HG02973 (cell line): ENCODE measurements around the gene ABCB9.
"Not testable (repeated sequence)": the region's sequence is repeated elsewhere in the genome, so short reads cannot be mapped to it uniquely, and the experiment has no call there.

Experiments
- ATAC-seq: cut with Tn5 transposase; IDR thresholded peaks from one replicate; pipeline ENCODE4 v1.9.1; 2021; ENCODE audit warnings: moderate library complexity; ENCODE audit not compliant: unreplicated experiment

ABCB9 gene

DNA sequence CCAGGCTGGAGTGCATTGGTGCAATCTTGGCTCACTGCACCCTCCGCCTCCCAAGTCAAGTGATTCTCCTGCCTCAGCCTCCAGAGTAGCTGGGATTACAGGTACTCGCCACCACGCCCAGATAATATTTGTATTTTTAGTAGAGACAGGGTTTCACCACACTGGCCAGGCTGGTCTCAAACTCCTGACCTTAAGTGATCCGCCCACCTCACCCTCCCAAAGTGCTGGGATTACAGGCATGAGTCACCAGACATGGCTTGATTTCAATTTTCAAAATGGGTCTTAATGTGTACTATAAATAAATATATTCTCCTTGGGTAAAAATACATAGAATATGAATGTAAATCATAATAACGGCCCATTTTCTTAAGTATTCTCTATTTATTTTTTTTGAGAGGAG is 24.9 kb downstream of the ABCB9 start:
- ATAC-seq, result not testable (repeated sequence)

DNA sequence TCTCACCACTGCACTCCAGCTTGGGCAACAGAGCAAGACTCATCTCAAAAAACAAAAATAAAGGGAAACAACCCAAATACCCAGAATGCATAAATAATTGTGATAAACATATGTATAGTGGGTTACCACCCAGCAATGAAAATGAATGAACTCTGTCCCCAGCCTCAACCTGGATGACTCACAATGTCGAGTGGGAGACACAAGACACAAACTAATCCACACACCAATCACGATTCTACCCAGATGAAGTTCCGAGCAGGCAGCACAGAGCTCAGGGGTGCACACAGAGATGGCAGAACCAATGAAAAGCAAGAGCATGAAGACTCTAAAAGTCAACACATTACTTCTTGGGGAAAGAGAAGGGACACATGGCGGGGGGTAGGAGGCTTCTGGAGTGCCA is 27.1 kb downstream of the ABCB9 start:
- no peak for ATAC-seq

DNA sequence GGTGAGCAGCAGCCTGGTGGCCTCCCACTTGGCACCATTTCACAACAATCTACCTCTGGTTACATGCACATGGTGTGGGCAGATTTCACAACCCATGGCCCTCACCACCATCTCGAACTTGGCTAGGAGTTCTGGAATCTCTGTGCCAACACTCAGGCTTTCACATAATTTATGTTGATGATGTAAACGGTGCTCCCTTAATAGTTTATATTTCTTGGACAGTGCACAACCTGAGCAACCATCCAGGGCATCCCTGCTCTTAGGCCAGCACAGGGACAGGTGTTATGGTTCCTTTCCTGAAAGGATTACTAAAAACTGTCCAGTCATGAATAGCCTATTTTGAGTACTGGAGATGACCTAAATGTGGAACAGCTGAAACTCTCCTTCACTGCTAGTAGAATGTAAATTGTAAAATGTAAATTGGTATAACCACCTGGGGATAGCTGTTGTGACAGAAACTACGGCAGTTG is 28.6 kb downstream of the ABCB9 start:
- ATAC-seq, result no peak

GRCh38 chr12:122935318-122935717 is 30.9 kb downstream of the ABCB9 start:
- no peak for ATAC-seq

DNA sequence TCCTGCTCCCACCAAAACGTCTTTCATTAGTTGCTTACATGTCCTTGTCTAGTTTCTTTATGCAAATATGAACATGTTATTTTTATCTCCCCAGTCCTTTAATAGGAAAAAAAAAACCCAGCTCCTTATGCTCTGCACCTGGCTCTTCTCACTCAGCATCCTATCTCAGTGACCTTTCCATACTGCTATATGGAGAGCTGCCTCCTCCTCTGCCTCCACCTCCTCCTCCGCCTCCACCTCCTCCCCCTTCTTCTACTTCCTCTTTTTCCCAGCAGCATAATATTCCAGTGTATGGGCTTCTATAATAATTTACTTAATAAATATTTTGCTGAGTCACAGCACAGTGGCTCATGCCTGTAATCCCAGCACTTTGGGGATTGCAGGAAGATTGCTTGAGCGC is 31.5 kb downstream of the ABCB9 start:
- ATAC-seq, result no peak

DNA sequence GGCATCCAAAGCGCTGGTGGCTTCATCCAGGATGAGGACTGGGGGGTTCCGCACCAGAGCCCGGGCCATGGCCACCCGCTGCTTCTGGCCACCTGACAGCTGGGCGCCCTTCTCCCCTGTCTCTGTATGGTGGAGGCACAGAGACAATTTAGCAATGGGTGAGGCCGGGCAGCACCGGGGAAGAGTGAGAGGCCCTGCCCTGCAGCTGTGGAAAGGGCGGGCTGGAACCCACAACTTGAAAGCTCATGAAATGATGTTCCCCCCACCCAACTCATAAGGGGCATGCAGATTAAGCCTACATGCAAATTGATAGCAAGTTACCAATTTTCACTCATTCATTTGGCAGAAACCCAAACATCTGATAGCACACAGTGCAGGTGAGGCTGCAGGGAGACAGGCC is 34.1 kb downstream of the ABCB9 start:
- no peak for ATAC-seq

DNA sequence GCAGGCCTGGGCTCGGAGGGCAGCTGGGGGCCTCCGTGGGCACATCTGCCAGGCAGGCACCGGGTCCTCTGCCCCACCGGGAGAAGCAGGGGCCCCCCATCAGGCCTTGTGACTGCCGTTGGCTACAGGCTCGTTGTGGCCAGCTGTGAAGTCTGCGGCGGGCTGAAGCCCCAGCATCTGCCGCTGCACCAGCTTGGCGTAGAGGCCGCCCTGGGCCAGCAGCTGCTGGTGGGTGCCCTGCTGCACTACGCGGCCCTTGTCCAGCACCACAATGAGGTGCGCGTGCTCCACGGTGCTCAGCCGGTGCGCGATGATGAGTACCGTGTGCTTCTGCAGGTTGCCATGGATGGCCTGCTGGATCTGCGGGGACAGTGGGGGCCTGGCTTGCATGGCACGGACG is 36.5 kb downstream of the ABCB9 start:
- ATAC-seq, result no peak

GRCh38 chr12:122929148-122929538 is 37.1 kb downstream of the ABCB9 start:
- no peak for ATAC-seq

DNA sequence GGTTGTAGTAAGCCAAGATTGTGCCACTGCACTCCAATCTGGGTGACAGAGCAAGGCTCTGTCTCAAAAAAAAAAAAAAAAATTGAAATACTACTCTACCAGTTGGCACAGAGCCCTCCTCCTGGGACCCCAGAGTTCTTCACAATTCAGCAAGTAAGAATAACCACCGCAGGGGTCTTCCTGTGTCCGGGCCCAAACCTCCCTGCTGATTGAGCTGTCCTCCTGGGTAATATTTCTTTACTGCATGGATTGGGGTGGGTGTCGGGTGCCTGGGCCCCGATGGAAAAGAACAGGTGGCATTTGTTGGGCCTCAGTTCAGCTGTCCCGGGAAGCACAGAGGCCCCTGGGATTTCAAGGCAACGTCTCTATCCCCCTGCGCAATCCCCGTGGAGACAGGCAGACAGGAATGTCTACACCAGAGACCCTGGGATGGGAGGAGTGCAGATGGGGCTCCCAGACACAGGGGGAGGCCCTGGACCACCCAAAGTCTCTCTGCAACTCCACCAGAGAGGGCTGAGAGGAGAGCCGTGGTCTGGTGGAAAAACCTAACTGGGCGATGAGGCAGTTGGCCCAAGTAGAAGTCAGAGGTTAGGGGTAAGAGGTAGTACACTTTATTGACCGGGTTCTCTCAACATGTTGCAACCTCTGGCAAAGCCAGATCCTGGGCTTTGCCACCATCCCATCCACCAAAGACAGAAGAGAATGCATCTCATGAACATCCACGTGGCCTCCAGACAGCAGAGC is 37.7 kb downstream of the ABCB9 start:
- ATAC-seq, result no peak

DNA sequence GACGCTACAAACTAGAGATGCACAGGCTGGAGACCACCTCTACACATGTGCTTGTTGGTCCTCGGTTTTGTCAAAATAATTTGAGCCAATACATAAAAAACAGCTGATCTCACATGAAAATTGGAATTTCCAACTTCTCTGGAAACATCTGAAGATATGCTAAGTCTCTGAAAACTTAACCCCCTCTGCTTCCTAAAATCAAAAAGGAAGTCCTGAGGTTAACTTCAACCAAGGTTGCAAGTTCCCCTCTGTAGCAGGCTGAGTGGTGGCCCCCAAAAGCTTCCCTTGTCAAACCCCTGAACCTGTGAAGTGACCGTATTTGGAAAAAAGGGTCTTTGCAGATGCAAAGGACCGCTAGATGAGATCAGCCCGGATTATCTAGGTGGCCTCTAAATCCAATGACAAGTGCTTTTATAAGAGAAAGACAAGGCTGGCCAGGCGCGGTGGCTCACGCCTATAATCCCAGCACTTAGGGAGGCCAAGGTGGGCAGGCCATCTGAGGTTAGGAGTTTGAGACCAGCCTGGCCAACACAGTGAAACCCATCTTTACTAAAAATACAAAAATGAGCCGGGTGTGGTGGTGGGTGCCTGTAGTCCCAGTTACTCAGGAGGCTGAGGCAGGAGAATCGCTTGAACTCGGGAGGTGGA is 38.4 kb downstream of the ABCB9 start:
- no peak for ATAC-seq

DNA sequence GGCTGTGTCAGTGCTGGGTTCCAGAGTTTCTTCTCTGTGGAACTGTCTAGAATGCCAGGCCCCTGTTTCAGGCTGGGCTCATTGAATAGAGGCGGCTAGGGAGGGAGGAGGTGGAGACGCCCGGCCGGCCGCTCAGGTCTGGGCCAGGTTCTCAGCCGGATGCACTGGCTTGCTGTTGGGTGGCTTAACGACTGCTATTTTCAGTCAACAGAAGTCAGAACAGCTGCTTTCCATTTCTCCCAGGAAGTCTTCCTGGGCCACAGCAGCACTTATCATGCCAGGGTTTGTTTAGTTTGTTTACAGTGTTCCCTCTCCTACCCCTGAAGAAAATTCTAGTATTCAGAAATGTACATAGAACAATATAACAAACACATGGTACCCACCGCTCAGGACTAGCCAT is 44.3 kb downstream of the ABCB9 start:
- no peak for ATAC-seq

DNA sequence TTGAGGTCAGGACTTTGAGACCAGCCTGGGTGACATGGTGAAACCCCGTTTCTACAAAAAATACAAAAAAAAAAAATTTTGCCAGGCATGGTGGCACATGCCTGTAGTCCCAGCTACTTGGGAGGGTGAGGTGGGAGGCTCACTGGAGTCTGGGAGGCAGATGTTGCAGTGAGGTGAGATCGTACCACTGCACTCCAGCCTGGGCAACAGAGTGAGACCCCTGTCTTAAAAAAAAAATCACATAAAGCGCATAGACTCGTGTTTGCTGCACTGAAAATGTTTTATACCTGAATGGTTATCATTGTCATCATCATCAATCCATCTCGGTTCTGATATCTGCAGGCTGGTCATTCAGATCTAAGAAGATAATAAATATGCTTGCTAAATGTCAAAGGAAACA is 45.6 kb downstream of the ABCB9 start:
- ATAC-seq, result no peak

GRCh38 chr12:122918827-122919226 is 47.4 kb downstream of the ABCB9 start:
- ATAC-seq, result no peak

DNA sequence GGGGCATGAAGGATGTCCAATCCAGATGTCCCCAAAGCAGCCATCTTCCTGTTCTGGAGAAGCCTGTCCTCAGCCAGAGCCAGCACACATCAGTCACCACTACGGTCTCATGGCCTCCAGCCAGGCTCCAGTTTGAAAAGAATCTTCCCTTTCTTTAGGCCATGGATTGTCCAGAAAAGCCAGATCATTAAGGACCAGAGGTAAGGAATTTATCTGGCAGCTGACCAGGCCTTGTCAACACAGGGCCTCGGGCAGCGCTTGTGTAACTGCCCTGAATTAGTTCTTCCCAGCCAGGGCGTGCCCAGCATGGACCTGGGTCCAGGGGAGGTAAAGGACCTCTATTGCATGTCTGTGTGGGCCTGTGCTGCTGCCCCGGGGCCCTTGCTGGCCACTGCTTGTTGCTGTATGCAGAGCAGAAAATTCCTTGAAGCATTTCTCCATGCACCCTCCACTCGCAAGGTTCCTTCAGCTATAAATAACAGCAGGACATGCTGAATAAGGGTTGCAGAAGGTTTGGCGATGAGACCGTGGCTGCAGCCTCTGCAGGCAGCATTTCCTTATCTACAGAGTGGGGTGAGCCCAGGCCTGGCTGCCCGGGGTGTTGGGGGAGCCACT is 48.6 kb downstream of the ABCB9 start:
- ATAC-seq, result no peak

DNA sequence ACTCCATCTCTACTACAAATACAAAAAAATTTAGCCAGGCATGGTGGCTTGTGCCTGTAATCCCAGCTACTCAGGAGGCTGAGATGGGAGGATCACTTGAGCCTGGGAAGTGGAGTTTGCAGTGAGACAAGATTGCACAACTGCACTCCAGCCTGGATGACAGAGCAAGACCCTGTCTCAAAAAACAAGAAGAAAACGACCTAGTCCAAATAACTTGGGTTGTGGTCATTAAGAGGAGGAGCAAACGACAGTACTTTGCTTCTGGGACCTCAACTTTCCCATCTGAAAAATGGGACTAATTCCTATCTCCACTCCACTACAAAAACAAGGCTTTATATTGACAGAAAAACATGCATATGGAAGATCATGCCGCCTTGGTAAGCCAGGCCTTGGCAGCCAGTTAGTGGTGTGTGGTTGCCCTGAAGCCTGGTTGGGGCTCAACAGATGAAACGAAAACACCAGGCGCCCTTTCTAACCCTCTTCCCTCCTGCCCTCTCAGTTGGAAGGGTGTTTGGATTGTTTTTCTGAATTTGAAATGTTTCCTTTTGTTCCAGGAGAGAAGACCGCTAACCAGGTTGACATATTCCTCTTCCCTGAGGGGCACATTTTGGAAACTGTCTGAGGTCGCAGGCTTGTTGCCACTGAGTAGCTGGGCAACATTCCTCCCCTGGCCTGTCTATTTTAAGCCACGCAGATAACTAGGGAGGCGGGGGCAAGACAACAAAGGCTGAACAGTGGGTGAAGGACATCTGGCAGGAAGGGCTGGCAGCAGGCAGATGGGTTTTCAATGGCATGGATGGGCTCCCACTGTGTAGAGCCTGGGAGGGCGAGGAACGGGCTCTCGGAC is 56.6 kb downstream of the ABCB9 start:
- ATAC-seq, result no peak

GRCh38 chr12:122908915-122909314 is 57.3 kb downstream of the ABCB9 start:
- no peak for ATAC-seq

DNA sequence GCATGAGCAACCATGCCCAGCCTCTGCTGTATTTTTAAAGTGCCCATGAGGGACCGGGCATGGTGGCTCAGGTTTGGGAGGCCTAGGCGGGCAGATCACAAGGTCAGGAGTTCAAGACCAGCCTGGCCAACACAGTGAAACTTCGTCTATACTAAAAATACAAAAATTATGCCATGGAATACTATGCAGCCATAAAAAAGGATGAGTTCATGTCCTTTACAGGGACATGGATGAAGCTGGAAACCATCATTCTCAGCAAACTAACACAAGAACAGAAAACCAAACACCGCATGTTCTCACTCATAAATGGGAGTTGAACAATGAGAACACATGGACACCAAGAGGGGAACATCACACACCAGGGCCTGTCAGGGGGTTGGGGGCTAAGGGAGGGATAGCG is 61.0 kb downstream of the ABCB9 start:
- not testable (repeated sequence) for ATAC-seq

- ATAC-seq, result no peak
These were observed 62.6 kb downstream of the ABCB9 start for GRCh38 chr12:122903693-122904034.

- ATAC-seq, result no peak
These were observed 63.2 kb downstream of the ABCB9 start for GRCh38 chr12:122902854-122903692.

DNA sequence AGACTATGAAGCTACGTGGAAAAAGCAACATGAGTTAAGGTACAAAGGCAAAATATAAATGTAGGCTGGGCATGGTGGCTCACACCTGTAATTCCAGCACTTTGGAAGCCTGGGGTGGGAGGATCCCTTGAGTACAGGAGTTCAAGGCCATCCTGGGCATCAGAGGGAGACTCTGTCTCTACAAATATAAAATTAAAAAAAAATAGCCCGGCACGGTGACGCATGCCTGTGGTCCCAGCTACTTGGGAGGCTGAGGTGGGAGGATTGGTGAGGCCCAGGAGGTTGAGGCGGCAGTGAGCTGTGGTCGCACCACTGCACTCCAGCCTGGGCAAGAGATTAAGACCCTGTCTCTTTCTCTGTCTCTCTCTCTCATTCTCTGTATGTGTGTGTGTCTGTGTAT is 66.4 kb downstream of the ABCB9 start:
- no peak for ATAC-seq

- ATAC-seq, result no peak
These were observed 69.6 kb downstream of the ABCB9 start for GRCh38 chr12:122896662-122897061.
